Activated CD4-positive, alpha-beta T cell treated with anti-CD3 and anti-CD28 coated beads, Interleukin-2, amount 50 U/mL, for 24 hours (primary cell): Measurements from ENCODE around the gene ATP1B4.
"Not testable (repeated sequence)": the region's sequence is repeated elsewhere in the genome, so short reads cannot be mapped to it uniquely, and the experiment has no call there.

Source experiments
- DNase-seq, 2 donors: peaks; one replicate each; pipeline ENCODE4 v3.0.0-alpha.2; 2020; ENCODE audit warnings: low read depth in 1 of 2, low spot score in 1 of 2

ATP1B4 gene

GRCh38 chrX:120361764-120362305 lies at the start of gene ATP1B4:
TSS of gene ATP1B4 (plus strand) at chrX:120362089. CDS start at chrX:120362169, 80 bp downstream.
- no peak for DNase-seq

GRCh38 chrX:120315776-120316175 lies 46.1 kb upstream of the ATP1B4 start:
- DNase-seq = no peak

GRCh38 chrX:120316587-120317283 lies 45.2 kb upstream of the ATP1B4 start:
- DNase-seq = no peak

- DNase-seq = no peak
Measured at GRCh38 chrX:120318411-120318810, 43.5 kb upstream of the ATP1B4 start.

GRCh38 chrX:120321520-120322281 lies 40.2 kb upstream of the ATP1B4 start:
- DNase-seq = no peak

- DNase-seq = no peak
Measured at GRCh38 chrX:120331116-120331515, 30.8 kb upstream of the ATP1B4 start.

GRCh38 chrX:120332394-120332793 lies 29.5 kb upstream of the ATP1B4 start:
- no peak for DNase-seq

GRCh38 chrX:120334151-120334550 lies 27.7 kb upstream of the ATP1B4 start:
- DNase-seq = no peak

GRCh38 chrX:120334603-120335002 lies 27.3 kb upstream of the ATP1B4 start:
- DNase-seq = no peak

- no peak for DNase-seq
Measured at GRCh38 chrX:120335289-120335688, 26.6 kb upstream of the ATP1B4 start.

- no peak for DNase-seq
Measured at GRCh38 chrX:120336899-120337298, 25.0 kb upstream of the ATP1B4 start.

GRCh38 chrX:120344566-120344965 lies 17.3 kb upstream of the ATP1B4 start:
- not testable (repeated sequence) for DNase-seq

GRCh38 chrX:120350450-120351138 lies 11.3 kb upstream of the ATP1B4 start:
- no peak for DNase-seq

GRCh38 chrX:120356084-120356483 lies 5.8 kb upstream of the ATP1B4 start:
- no peak for DNase-seq

GRCh38 chrX:120357186-120357585 lies 4.7 kb upstream of the ATP1B4 start:
- DNase-seq = no peak

GRCh38 chrX:120358737-120359456 lies 3.0 kb upstream of the ATP1B4 start:
- peak; percentile 4 to 24 for DNase-seq

- DNase-seq = peak; percentile 5 to 12
Measured at GRCh38 chrX:120365320-120365719, 3.4 kb downstream of the ATP1B4 start.

GRCh38 chrX:120365968-120366367 lies 4.1 kb downstream of the ATP1B4 start:
- no peak for DNase-seq

GRCh38 chrX:120366794-120367193 lies 4.9 kb downstream of the ATP1B4 start:
- no peak for DNase-seq

GRCh38 chrX:120367402-120368109 lies 5.7 kb downstream of the ATP1B4 start:
- no peak for DNase-seq
